Inflammatory macrophage treated with lipopolysaccharide for 4 hours (primary cell): ENCODE measurements around the gene HRAS.

Experiments used
- DNase-seq: peaks from one replicate; pipeline ENCODE4 v3.0.0-alpha.2; 2020

The HRAS gene

GRCh38 chr11:506995-507726, 28.2 kb downstream of the HRAS start, which contains the start of gene RNH1:
RNH1 (minus strand) TSS chr11:507242; CDS start chr11:502162, 5,080 bp downstream.
- DNase-seq: peak; percentile 98

GRCh38 chr11:506238-506994, 29.0 kb downstream of the HRAS start:
- DNase-seq: peak; percentile 98

- DNase-seq: no peak
Observed at GRCh38 chr11:504994-505344, 30.4 kb downstream of the HRAS start.

GRCh38 chr11:504053-504993, 31.1 kb downstream of the HRAS start:
- peak; percentile 57 for DNase-seq

GRCh38 chr11:503179-503981, 32.0 kb downstream of the HRAS start:
- peak; percentile 96 for DNase-seq

GRCh38 chr11:502288-503178, 32.8 kb downstream of the HRAS start:
- DNase-seq: no peak

GRCh38 chr11:501683-502287, 33.6 kb downstream of the HRAS start:
- DNase-seq: no peak

- no peak for DNase-seq
Observed at GRCh38 chr11:501001-501682, 34.2 kb downstream of the HRAS start.

- DNase-seq: no peak
Observed at GRCh38 chr11:499201-500076, 35.9 kb downstream of the HRAS start.

- no peak for DNase-seq
Observed at GRCh38 chr11:498297-499181, 36.8 kb downstream of the HRAS start.

GRCh38 chr11:497565-498296, 37.6 kb downstream of the HRAS start:
- DNase-seq: no peak

- DNase-seq: no peak
Observed at GRCh38 chr11:496834-497564, 38.4 kb downstream of the HRAS start.

GRCh38 chr11:495537-495931, 39.8 kb downstream of the HRAS start:
- DNase-seq: no peak

- no peak for DNase-seq
Observed at GRCh38 chr11:494761-495536, 40.4 kb downstream of the HRAS start.

GRCh38 chr11:492427-493226, 42.7 kb downstream of the HRAS start:
- DNase-seq: no peak
